HG03066 (cell line): ENCODE data around the gene TMEM171.

Source experiments
- ATAC-seq: cut with Tn5 transposase; IDR thresholded peaks from one replicate; pipeline ENCODE4 v1.9.1; 2021; ENCODE audit warnings: low read depth; ENCODE audit not compliant: unreplicated experiment

Gene TMEM171, protein sequence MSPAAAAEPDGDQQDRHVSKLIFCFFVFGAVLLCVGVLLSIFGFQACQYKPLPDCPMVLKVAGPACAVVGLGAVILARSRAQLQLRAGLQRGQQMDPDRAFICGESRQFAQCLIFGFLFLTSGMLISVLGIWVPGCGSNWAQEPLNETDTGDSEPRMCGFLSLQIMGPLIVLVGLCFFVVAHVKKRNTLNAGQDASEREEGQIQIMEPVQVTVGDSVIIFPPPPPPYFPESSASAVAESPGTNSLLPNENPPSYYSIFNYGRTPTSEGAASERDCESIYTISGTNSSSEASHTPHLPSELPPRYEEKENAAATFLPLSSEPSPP

DNA sequence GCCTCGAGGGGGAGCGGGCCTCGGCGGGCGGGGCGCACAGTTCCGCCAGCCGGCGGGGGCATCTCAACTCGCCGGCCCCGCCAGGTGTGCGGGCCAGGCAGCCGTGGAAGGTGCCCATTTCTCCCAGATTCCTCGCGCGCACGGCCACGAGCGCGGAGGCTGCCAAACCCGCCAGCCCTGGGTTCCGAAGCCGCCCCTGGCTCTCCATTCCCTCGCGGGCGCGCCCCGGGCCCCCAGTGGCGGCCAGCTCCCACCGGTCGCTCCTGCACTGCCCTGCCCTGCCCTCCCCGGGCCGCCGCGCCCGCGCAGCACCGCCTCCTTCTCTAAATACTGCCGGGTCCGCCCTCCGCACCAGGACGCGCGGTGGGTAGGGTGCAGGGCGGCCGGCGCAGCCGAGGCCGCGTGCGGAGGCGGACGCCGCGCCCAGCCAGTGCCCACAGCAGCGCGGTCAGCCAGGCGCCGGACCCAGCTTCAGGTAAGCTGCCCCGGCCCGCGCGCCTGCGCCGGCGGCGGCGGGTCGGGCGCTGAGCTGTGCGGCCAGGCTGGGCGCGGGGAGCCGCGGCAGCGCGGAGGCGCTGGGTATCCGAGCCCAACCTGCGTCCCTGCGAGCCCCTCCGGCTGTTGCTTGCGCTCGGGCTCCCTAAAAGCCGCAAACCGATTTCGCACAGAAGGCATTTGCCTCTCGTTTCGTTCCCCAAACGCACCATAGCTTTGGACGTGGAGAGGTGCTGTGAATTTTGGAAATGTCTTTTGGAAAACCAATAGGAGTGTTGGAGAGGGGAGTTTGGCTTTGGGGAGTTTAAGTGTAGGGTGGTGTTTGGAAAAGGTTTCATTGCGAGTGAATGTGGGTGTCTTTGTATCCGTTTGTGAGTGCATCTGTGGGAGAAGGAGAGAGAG lies at the start of gene TMEM171:
Gene TMEM171, plus strand, starts transcription at position 354 of the 897 bp plus-strand sequence. CDS start 2,799 bp downstream, outside the sequence.
- ATAC-seq, result no peak

DNA sequence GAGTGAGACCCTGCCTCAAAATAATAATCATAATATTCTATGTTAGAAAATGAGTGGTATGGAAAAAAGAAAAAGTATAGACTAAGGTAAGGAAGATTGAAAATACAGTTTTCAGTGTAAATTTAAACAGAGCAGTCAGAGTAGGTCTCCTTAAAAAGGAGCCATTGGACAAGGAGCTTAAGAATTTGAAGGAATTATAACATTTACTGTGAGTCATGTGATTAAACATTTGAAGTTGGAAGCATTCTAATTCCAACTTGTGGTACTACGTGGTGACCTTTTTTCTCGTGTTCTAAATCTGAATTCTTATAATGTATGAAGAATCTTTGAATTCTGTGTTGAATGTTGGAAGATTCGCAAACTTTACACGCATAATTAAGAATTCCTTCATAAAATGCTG lies 39.3 kb upstream of the TMEM171 start:
- no peak for ATAC-seq

DNA sequence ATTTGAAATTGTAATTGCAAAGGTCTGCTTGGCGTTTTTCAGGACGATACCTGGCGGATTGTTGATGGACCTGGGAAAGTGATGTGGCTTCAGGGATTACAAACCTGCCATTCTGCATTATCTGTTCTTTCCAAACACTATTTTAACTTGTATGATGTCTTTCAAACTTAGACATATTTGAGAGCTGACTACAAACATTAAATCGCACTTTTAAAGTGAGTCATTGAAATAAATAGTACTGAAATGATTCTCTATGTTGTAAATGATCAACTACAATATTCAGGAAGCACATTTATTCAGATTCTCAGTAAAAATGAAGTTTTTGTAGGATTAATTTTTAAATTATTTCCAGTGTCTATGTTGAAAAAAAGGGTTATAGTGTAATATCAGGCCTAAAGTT lies 32.3 kb upstream of the TMEM171 start:
- no peak for ATAC-seq

DNA sequence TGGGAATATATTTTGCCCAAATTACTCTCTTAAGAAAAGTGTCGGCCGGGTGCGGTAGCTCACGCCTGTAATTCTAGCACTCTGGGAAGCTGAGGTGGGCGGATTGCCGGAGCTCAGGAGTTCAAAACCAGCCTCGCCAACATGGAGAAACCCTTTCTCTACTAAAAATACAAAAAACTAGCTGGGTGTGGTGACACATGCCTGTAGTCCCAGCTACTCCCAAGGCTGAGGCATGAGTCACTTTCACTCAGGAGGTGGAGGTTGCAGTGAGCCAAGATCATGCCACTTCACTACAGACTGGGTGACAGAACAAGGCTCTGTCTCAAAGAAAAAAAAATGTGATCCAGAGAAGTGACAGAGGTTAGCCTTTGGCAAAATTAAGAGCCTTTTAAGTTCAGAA lies 26.4 kb upstream of the TMEM171 start:
- ATAC-seq, result no peak

DNA sequence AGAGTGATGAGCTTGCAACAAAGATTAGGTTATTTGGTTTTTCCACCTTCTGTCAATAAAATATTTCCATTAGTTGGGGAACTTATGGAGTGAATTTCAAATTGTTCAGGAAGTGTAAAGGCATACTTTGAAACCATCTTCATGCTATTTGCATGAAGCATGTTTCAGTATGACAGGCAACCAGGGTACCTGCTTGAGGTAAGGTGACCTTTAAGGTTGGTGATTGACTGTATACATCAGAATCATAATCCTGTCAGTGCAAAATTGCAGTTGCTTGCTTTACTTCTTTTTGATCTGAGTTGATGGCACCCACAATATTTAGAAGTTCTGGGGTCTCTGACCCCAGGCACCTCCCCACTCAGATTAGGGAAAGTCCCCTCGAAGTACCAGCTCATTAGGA lies 26.0 kb upstream of the TMEM171 start:
- ATAC-seq, result no peak

DNA sequence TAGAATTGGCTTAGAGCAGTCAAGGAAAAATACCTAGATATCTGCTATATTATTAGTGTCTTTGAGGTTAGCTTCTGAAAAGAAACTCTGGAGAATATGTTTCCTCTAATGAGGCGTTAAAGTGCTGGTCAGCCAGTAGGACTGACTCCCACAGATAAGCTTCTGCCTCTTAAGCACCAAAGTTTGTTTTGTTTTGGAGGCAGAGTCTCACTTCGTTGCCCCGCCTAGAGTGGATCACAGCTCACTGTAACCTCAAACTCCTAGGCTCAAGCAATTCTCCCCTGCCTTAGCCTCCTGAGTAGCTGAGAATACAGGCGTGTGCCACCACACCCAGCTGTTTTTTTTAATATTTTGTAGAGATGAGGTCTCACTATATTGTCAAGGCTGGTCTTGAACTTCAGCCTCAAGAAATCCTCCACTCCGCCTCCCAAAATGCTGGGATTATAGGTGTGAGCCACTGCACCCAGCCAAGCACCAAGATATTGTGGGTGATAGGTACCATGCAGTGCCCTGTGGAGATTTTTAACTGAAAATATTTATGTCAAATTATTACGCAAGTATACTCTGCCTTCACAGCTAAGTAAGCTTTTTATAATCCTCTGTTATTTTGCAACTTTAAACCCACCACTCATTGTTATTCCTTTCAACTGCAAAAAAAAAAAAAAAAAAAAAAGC lies 24.7 kb upstream of the TMEM171 start:
- no peak for ATAC-seq

DNA sequence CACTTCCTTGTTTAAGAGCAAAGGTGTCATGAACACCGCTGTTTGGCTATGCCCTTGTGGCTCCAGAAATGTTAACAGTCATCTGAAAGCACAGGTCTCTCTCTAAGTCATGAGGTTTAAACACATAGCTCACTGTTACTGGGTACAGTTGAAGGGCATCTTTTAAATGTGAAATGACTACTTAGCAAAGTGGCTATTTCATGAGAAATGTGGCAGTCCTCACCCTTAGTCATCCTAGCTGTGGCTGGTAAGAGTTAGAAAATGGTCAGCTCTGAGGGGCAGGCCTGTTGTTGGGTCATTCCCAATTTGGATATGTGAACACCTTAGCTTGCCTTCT lies 24.2 kb upstream of the TMEM171 start:
- no peak for ATAC-seq

DNA sequence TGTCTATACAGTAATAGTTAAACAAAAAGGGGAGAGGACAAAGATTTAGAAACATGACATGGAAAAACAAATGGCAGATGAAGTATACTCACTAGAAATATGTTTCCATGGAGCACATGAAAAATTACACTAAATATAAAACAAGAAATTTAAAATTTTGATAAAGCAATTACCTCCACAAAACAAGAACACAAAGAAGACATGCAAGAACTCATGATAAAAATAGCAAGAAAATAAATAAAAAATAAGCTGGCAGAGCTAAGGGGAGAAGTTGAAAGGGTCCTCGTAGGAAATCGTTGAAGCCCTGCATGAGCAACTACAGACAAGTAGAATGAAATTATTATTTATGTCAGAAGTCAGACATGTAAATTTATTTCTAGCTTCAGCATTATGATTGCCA lies 22.6 kb upstream of the TMEM171 start:
- ATAC-seq, result no peak

DNA sequence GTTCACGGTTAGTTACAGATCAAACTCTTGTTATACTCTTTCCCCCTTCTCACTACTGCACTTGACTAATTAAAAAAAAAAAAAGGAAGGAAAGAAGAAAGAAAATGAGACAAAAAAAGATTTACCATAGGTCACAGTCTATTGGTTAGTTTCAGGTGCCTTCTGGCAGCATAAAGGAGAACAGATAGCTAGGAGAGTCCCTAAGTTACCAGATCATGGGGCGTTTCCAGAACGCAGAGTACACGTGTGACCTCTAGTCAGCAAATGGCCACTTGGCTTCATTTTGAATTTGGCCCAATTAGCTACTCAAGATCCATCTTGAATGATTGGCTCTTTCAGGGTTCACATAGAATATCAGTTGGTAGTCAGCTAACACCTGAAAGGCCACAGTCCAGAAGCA lies 20.3 kb upstream of the TMEM171 start:
- ATAC-seq, result no peak

DNA sequence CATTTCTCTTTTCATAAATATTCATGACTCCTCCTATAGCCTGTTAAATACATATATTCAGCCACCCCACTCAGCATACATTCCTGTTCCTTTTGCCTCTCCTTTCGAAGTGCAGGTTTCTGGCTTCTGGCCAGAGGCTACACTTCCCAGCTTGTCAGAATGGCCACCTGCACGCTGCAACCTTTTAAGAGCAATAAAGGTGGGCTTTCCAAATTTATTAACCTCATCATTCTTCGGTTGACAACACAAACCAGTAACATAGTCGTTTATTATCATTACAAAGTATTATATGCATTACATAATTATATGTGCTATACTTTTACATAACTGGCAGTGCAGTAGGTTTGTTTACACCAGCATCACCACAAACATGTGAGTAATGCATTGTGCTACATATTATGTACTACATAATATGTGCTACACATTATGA lies 16.5 kb upstream of the TMEM171 start:
- ATAC-seq, result no peak

DNA sequence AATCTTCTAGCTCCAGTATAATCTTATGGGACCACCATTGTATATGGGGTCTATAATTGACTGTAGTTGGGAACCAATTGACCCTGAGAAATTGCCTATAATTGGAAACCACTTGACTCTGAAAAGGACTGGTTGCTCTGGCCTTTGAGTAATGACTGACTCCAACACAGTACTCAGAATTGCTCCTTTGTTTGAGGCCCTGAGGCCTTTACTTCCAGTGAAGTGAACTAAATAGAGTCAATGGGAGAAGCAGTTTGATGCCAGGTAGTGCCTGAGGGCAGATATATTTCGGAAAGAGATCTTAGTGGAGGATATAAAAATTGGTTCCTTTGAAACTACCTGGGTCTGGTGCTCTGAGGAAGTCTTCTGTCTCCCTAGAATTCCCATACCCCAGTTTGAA lies 16.0 kb upstream of the TMEM171 start:
- no peak for ATAC-seq

DNA sequence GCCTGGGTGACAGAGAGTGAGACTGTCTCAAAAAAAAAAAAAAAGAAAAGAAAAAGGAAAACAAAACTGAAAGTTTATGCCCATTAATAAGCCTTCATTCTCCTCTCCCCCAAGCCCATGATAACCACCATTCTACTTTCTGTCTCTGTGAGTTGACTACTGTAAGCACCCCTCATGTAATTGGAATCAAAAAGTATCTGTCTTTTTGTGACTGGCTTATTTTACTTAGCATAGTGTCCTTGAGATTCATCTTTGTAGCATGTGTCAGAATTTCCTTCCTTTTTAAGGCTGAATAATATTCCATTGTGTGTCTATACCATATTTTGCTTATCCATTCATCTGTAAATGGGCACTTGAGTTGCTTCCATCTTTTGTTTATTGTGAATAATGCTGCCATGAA lies 14.0 kb upstream of the TMEM171 start:
- no peak for ATAC-seq

DNA sequence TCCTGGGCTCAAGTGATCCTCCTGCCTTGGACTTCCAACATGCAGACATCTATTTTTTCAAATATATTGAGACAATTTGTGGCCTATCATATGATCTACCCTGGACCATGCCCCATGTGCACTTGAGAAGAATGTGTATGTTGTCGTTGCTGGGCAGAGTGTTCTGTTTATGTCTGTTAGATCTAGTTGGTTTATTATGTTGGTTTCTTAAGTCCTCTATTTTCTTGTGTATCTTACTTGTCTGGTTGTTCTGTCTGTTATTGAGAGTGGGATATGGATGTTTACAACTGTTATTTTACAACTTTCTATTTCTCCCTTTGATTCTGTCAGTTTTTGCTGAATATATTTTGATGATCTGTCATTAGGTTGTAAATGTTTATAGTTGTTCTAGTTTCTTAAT lies 10.2 kb upstream of the TMEM171 start:
- no peak for ATAC-seq

DNA sequence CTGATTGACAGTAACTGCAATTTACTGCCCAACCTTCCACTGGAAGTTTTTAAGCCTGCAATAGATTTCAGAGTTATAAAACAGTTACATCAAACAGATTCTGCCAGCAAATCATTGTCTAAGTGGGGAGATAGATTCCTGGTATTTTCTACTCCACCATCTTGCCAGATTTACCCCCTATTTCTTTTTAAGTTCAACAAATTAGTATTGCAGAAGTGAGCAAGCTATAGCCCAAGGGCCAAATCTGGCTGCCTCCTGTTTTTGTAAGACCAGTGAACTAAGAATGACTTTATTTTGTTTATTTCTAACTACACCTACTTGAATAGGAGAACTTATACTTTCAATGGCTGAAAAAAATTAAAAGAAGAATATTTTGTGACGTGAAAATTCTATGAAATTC lies 8.8 kb upstream of the TMEM171 start:
- ATAC-seq, result no peak

DNA sequence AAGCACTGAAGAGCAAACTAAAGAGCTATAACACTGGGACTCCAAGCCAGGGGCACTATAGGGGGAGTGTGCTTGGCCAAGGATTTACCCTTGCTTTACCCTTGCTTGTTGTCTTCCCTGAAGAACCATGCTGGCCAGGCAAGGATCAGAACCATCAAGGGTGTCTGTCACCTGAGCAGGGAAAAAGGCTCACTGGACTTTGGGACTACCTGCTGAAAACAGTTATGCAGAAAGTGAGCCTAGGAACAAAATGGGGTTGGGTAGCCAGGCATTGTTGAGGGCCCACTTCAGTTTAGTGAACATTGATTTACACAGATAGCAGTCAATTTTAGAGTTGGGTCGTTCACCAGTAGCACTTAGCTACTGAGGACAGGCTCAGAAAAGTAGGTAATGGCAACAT lies 8.0 kb upstream of the TMEM171 start:
- no peak for ATAC-seq

DNA sequence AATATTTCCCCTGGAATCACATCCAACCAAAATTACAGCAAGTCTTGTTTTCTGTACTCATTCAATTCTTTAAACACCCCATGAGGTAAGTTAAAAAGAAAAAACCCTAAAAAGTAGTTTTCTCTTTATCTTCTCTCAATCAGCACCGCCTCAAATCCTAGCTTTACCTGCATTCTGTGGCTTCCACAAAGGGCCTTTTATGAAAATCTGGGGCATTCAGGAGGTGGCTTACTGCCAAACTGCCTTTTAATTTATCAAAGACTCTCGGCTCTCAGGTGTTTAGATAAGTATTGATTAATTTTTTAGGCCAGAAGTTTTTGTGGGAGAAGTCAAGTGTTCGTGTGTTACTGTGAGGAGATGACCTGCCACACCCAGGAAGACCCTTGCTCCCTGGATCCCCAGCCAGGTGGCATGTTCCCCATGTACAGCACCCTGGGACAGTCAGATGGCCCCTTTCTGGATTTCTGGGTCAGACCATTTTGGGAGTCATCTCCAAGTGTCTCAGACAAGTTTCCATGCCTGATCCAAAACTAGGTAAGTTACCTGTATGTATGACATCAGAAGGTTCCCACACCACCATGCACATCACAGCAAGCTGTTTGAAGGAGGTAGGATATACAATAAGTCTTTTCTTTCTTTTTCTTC lies 6.2 kb upstream of the TMEM171 start:
- no peak for ATAC-seq

DNA sequence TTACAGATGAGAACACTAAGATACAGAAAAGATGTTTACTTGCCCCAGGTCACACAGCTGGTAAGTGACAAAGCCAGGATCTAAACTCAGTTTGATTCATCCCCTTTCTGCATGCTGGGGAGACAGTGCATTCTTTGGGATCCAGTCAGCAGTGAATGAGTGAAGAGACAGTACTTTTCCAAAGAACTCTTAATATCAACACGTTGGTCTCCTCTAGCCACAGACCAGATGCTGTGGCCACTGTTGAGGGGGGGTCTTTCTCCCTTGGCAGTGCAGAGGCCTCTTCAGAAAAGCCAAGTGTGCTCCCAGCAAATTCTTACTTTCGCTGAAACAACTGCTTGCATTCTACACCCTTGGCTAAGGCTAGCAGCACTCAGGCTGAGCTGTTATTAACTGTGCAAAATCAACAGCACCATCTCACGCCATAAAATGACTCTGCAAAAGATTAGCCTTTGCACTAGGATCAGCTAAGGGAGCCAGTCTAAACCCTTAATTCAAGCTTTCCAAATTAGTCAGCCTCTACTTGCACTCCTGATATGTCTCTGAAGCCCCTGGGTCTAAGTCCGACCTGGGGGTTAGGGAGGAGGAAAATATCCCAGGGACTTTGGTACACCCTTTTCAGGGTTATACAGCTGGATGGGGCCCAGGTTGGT lies 4.8 kb upstream of the TMEM171 start:
- ATAC-seq, result no peak

DNA sequence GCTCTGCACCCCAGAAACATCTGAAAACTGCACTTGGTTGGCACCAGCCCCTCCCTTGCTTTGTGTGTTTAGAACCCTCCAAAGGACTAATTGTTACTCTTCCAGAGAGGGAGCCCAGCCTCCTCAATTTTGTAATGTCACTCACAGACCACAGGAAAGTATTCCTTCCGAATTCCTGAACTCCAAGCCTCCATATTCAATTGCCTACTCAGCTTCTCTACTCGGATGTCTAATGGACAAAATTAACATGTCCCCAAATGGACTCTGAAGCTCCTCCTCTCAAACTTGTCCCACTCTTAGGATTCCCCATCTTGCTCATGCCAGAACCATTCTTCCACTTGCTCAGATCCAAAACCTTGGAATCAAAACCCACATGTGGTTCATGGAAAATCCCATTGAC lies 3.9 kb upstream of the TMEM171 start:
- ATAC-seq, result no peak

DNA sequence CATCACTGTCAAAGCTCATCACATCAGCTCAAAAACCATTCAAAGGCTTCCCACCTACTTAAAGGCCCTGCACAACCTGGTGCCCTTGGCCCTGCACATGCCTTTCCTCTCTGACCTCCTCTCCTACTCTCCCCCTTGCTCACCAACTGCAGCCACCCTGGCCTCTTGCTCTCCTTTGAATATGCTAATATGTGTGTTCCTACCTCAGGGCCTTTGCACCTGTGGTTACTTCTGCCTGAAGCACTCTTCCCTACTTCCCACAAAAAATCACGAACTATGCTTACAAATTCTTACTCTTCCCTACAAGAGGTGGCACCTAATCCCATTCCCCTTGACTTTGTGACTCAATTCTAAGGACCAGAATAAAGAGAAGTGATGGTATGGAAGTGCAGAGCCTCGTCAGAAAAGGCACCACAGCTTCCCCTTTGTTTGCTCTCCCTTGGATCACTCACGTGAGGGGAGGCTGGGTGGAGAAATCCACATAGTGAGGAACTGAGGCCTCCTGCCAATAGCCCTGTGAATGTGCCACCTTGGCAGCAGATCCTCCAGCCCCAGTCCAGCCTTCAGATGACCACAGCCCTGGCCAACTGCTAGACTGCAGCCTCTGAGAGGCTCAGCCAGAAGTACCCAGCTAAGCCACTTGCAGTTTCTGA lies 3.2 kb upstream of the TMEM171 start:
- ATAC-seq, result no peak

DNA sequence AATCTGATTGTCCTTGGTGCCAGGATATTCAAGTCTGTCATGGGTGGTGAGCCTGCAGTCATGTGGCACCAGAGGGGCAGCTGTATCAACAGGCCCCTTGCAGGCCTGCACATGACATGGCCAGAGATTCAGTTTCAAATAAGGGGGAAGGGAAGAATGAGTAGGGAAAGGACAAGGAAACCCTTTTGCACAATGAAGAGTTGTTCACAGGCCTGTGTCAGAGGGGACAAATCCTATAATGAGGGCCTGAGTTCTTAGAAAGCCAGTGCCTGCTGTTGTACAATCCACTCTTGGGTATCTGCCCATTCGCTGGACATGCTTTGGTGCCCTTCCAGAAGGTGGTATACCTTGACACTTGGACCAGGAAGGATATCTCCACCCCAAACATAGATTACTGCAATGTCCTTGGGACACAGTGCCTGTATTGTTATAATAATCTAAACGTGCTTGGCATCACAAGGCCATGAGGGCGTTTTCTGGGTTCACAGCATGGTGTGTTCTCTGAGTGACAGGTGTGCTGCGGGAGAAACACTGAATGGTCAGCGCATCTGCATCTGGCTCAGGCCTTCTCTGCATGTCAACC lies 1.9 kb upstream of the TMEM171 start:
- no peak for ATAC-seq
